ENCODE data around the gene FBXO24. TPM values are rescaled to one million over a fixed set of nuclear protein-coding genes. Genes with fewer than 3 reads are reported as not detected.
"Not testable (repeated sequence)": the region's sequence is repeated elsewhere in the genome, so short reads cannot be mapped to it uniquely, and the experiment has no call there.

The FBXO24 gene
- total RNA-seq, 1 donor from 2014 or later: not detected

- DNase-seq: no peak
Measured at GRCh38 chr7:100561491-100562194, 24.5 kb upstream of the FBXO24 start.

- no peak for DNase-seq
Measured at GRCh38 chr7:100562195-100563099, 23.7 kb upstream of the FBXO24 start.

GRCh38 chr7:100563100-100563564 is 23.0 kb upstream of the FBXO24 start:
- DNase-seq: no peak

GRCh38 chr7:100563809-100564400 is 22.2 kb upstream of the FBXO24 start:
- DNase-seq: peak; percentile 83

GRCh38 chr7:100564405-100564804 is 21.7 kb upstream of the FBXO24 start:
- not testable (repeated sequence) for DNase-seq

GRCh38 chr7:100565133-100565571 is 21.0 kb upstream of the FBXO24 start:
- DNase-seq: no peak

GRCh38 chr7:100566018-100566531 is 20.1 kb upstream of the FBXO24 start:
- no peak for DNase-seq

- no peak for DNase-seq
Measured at GRCh38 chr7:100567031-100567730, 18.9 kb upstream of the FBXO24 start.

- DNase-seq: no peak
Measured at GRCh38 chr7:100567751-100568175, 18.4 kb upstream of the FBXO24 start.

GRCh38 chr7:100568176-100568895 is 17.8 kb upstream of the FBXO24 start:
- no peak for DNase-seq

- DNase-seq: peak; percentile 77
Measured at GRCh38 chr7:100568896-100569844, 17.0 kb upstream of the FBXO24 start.

GRCh38 chr7:100570954-100571828 is 14.9 kb upstream of the FBXO24 start:
- no peak for DNase-seq

GRCh38 chr7:100571829-100572116 is 14.4 kb upstream of the FBXO24 start:
- DNase-seq: no peak

- no peak for DNase-seq
Measured at GRCh38 chr7:100572281-100572948, 13.7 kb upstream of the FBXO24 start.

- no peak for DNase-seq
Measured at GRCh38 chr7:100572949-100573675, 13.0 kb upstream of the FBXO24 start.

- DNase-seq: no peak
Measured at GRCh38 chr7:100573691-100574361, 12.3 kb upstream of the FBXO24 start, which contains the start of gene SAP25. SAP25 (minus strand) TSS chr7:100573900; CDS start chr7:100573742, 158 bp downstream.
